COLO829 (cell line): ENCODE results near the gene TBC1D3H.
"Not testable (repeated sequence)": the region's sequence is repeated elsewhere in the genome, so short reads cannot be mapped to it uniquely, and the experiment has no call there.

ENCODE experiments used
- DNase-seq: peaks from one replicate; pipeline ENCODE4 v3.0.0; 2012; ENCODE audit warnings: low spot score

The TBC1D3H gene

GRCh38 chr17:36388385-36389245 is at the start of gene TBC1D3H:
Gene TBC1D3H (minus strand): TSS chr17:36388435. CDS start chr17:36386895, 1,540 bp downstream.
- not testable (repeated sequence) for DNase-seq

DNA sequence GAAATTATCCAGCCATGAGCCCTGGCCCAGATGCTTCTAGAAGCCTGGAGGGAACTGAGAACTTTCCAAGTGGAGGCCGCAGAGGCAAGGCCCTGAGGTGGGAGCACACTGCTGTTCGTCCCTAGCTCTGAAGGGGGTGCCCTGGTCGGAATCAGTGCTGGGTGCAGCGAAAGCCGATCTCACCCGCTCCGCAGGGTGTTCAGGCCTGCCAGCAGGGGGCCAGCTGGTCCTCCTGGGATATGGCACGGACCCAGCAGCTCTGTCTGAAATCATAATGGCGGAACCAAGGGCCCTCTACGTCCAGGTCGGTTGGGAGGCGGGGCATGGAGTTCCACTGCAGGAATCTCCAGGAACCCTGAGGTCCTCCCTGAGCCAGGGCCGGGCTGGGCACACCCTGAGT is 40.7 kb upstream of the TBC1D3H start:
- not testable (repeated sequence) for DNase-seq

DNA sequence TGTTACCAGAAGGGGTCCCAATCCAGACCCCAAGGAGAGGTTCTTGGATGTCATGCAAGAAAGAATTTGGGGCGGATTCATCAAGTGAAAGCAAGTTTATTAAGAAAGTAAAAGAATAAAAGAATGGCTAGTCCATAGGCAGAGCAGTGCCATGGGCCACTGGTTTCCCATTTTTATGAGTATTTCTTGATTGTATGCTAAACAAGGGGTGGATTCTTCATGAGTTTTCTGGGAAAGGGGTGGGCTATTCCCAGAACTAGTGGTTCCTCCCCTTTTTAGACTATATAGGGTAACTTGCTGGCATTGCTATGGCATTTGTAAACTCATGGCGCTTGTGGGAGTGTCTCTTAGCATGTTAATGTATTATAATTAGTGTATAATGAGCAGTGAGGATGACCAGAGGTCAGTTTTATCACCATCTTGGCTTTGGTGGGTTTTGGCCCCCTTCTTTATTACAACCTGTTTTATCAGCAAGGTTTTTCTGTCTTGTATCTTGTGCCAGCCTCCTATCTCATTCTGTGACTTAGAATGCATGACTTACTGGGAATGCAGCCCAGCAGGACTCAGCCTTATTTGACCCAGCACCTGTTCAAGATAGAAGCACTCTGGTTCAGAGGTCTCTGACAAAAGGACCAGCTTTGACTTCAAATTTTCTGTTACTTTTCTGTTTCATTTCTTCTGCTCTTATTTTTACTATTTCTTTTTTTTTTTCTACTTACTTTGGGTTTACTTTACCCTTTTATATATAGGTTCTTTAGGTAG is 27.1 kb upstream of the TBC1D3H start:
- not testable (repeated sequence) for DNase-seq

DNA sequence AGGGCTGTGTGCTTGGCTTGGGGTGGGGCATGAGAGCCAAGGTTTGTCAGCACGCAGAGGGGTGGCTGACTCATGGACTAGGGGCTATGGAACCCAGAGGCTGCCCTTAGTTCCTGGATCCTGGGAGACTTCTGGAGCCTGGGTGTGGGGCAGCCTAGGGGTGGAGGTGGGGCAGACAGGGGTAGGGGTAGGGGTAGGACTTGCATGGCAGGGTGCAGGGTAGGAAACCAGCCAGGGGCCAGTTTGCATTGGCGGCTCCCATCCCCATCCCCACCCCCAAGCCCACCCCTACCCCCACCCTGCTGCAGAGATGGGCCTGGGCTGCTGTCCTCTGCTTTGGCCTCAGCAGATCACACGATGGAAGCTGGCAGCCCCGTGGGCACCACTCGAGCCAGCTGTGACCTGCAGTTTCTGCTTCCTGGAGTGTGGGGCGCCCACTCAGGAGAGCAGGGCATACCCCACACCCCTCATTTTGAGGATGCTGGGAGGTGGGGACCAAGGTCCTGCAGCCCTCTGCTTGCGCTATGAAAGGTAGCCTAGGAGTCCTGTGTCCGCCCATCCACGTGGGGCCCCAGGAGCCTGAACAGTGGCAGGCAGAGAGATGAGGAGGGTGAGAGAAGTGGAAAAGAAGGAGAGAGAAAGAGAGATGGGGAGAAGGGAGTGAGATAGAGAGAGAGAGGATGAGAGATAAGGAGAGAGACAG is 2.9 kb upstream of the TBC1D3H start:
- not testable (repeated sequence) for DNase-seq

DNA sequence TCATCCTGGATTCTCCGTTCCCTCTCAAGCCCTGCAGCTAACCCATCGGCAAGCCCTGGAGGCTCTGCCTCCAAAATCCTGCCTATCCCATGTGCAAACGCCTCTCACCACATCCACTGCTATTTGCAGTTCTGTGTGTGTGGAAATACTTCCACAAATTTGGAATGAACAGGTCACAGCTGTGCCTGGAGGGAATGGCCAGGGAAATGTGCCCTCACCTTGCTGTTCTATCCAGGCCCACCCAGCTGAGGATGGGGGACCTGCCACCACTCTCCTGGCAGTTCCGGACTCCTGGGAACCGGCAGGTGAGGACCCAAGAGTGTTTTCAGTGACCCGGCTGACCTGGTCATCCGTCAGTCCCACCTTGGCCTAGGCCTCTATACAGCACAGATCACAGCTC is 12.3 kb downstream of the TBC1D3H start:
- not testable (repeated sequence) for DNase-seq

DNA sequence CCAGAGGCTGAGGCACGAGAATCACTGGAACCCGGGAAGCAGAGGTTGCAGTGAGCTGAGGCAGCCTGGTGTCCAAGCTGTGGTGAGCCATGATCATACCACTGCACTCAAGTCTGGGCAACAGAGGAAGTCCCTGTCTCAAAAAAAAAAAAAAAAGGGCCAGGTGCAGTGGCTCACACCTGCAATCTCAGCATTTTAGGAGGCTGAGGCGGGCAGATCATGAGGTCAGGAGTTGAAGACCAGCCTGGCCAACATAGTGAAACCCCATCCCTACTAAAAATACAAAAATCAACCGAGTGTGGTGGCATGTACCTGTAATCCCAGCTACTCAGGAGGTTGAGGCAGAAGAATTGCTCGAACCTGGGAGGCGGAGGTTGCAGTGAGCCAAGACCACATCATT is 25.7 kb downstream of the TBC1D3H start:
- DNase-seq, result not testable (repeated sequence)
